Measurements from ENCODE around the gene SLC25A33.
"Not testable (repeated sequence)": the region's sequence is repeated elsewhere in the genome, so short reads cannot be mapped to it uniquely, and the experiment has no call there.

SLC25A33 gene, protein sequence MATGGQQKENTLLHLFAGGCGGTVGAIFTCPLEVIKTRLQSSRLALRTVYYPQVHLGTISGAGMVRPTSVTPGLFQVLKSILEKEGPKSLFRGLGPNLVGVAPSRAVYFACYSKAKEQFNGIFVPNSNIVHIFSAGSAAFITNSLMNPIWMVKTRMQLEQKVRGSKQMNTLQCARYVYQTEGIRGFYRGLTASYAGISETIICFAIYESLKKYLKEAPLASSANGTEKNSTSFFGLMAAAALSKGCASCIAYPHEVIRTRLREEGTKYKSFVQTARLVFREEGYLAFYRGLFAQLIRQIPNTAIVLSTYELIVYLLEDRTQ

DNA sequence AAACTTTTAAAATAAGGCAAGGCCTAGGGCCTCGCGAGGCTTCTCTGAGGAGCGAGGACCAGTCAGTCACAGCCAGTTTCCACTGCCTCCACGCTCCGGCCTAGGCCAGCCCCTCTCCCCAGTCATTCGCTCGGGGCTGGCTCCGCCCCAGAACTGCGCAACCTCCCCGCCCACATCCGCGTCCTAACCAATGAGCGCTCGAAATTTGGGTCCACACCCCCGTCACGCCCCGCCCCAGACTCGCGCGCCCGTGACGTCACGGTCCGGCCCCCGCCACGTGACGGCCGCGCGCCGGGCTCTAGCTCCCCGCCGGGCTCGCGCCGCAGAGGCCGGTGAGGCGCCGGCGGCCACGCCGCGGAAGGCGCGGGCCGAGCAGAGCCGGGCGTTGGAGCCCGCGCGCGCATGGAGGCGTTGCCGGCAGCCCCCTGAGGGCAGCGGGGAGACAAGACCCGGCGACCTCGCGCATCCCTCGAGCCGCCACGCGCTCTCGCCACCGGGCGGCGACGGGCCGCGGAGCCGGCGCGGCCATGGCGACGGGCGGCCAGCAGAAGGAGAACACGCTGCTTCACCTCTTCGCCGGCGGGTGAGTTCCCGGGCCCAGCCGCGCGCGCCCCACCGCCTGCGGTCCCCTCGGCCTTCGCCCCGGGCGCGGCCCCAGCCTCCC lies at the start of gene SLC25A33:
Gene SLC25A33, plus strand, starts transcription at position 301 of the 664 bp plus-strand sequence. Its CDS starts 227 bp downstream, at position 528.
- DNase-seq, result peak; percentile 90

DNA sequence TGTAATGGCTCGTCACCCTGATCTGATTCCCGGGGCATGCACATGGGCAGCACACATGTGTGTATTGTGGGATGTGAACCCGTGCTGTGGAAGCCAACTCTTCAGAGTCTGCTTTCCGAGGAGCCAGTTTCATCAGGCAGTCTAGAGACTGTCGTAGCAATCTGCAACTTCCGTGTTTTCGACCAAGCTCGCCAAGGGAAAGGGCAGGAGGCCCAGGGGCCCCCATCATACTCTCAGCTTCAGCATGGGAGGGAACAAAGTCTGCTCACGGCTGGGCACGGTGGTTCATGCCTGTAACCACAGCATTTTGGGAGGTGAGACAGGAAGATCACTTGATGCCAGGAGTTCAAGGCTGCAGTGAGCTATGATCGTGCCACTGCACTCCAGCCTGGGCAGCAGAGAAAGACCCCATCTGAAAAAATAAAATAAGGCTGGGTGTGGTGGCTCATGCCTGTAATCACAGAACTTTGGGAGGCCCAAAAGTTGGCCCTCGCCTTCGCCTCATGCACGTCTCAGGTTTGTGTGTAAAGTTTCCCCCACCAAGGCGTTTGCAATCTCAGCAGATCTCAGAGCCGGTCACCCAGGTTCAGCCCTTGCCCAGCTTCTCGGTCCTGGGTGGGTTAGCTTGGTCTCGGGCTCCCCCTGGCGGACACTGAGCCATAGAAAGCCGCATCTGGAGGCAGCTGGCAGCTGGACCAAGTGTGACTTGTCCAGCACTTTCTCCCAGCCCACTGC lies 48.5 kb upstream of the SLC25A33 start:
- DNase-seq, result peak; percentile 33

DNA sequence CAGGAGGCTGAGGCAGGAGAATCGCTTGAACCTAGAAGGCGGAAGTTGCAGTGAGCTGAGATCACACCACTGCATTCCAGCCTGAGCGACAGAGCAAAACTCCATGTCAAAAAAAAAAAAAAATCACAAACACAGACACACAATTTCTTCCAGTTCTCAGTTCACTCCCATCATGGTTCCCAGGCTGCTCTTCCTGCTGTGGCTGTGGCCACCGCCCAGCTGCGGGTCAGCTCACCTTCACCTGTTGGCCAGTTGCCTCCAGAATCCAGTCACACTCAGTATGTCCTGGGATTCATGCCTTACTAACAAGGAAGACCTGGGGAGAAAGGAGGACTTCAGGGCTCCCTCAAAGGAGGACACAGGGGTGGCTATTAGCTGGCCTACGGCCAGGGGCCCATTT lies 45.9 kb upstream of the SLC25A33 start:
- DNase-seq, result no peak

DNA sequence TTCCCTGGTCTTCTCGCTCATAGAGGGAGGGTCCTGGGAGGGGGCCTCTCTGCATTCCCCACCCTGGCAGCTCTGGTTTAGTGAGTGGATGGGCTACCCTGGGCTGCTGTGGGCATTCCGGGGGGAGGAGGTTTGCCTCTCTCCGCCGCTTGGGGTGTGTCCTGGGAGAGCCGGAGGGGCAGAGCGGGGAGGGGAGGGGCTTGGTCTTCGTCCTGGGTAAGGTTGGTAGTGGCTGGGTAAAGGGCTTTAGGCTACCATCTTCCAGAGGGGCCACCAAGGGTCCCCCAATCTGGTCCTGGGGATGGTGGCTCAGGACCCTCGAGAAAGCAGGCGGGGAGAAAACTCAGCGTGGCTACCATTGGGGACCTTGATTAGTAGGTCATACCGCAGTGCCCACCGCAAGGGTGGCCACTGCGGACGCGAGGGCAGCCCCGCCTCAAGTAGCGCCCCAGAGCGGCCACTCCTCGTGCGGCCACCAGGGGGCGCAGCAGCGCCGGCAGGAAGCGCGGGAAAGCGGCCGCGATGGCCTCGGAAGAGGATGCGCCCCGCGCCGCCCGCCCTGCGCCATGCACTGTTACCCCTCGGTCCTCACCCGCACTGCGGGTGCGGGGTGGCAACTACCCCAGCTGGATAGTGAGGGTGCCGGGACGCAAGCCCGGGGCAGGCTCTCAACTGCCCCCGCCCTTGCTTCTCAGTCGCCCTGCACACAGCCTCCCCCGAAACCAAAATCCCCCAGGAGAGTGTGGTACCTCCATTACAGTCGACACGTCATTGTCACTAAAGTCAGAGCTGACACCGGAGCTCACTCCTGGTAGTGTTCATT lies 44.1 kb upstream of the SLC25A33 start:
- DNase-seq, result peak; percentile 21

DNA sequence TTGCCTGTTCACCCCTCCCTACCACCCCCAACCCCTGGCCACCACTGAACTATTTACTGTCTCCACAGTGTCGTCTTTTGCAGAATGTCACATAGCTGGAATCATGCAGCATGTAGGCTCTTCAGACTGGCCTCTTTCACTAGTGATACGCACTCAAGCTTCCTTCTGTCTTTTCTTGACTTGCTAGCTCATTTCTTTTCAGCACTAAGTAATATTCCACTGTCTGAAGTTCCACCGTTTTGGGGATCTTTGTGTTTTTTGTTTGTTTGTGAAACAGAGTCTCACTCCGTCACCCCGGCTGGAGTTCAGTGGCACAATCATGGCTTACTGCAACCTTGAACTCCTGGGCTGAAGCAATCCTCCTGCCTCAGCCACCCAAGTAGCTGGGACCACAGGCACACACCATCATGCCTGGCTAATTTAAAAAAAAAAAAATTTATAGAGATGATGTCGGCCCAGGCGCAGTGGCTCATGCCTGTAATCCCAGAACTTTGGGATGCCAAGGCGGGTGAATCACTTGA lies 43.4 kb upstream of the SLC25A33 start:
- DNase-seq, result no peak

DNA sequence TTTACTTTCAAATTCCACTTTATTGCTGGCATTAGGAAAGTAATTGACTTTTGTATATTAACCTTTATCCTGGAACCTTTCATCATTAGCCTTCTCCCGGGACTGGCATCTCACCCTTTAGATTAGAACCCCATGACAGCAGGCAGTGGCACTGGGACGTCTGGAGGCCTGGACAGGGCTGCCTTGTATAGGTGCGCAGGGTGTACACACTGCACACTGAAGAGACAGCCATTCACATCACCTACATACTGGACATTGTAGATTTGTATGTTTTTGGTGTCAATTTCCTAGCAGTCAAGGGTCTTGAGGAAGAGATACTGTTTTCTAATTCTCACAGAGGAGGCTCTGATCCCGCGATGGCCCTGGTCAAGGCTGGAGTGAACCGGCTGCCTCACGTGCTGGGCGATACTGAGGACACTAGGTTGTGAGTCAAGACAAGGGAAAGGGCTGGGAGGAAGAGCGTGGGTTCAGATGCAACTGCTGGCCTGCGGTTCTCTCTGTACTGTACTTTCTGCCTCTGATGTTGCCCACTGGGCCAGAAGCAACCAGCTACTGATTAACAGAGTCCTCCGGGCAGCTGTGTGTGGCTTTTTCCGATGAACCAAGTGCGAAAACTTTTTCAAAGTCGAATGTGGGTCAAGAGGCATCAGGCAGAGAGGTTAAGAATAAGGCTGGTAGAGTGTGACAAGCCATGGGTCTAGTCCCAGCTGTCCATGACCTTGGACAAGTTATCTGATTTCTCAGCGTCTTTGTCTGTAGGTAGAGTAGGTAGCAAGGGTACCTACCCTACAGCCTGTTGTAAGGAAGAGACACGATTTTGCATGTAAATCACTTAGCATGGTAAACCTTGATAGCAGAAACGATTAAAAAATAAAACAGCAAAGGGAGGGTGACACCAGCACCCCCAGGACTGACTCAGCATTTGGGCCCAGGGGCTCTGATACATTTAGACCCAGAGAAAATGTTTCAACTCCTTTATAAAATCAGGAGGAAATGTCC lies 38.2 kb upstream of the SLC25A33 start:
- no peak for DNase-seq

DNA sequence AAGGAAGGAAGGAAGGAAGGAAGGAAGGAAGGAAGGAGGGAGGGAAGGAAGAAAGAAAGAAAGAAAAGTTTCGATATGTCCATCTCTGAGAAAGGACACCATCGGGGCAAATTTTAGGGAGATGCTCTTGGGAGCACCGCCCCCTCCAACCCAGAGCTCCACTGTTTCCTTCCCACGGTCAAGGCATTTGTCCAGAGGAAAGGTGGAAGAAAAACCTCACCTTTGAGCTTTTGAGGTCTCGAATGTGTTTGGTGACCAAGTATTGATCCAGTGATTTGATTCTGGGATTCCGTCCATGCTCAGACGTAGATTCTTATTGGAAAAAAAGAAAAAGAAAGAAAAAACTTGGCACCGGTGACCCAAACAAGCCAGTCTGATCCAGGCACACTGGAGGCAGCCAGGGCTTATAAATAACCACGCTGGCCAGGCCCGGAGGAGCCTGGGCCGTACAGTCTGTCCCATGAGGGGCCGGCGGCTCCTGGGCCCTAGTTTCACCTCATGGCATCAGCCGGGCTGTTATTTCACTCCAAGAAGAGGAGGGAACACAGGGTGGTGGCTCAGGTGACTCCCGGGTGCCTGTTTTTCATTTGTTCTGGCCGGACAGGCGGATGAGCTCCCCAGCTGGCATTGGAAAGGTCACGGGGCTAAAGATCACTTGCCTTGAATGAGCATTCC lies 36.1 kb upstream of the SLC25A33 start:
- no peak for DNase-seq

DNA sequence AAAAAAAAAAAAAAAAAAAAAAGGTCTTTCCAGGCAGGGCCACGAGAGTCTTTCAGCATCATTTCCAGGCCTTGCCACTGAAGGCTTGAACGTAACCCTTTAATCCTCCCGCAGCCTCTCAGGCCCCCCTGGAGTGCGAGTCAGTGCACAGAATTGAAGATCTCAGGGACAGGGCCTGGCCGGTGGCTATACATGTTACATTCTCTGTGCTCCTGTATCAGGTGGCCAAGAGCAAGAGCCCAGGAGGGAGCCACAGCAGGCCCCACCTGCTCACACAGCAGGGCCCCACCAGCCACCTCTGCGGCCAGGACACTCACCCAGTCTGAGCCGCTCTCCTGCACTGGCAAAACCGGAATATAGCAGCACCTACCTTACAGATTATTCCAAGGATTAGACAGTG lies 34.1 kb upstream of the SLC25A33 start:
- DNase-seq, result no peak

DNA sequence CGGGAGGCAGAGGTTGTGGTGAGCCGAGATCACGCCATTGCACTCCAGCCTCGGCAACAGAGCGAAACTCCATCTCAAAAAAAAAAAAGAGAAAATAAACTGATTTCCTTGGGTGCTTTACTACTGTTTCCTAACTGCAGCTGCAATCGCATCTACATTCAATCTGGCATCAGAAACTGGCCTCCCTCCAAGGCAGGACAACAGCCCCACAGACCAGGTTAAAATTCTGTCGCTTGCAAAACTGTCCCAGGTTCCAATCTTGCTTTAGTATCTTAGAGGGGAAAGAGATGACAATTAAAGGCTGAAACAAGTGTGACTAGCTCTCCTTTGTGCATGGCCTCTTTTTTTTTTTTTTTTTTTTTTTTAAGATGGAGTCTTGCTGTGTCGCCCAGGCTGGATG lies 32.4 kb upstream of the SLC25A33 start:
- no peak for DNase-seq

DNA sequence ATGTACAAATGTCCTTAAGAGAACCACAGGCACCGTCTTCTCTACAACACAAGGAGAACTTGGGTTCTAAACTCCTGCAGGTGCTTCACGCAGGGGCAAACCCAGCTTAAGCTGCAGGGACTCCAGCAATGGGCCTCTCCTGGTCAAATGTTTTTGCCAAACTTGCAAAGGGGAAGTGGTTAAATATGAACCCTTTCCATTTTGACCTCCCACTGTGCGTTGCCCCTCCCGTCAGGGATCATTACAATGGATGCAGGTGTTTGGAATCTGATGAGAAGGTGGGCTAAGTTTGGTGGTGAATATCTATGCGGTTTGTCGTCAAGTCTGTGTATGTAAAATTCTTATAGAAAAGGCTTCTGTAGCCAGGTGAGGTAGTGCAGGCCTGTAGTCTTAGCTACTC lies 29.1 kb upstream of the SLC25A33 start:
- no peak for DNase-seq

DNA sequence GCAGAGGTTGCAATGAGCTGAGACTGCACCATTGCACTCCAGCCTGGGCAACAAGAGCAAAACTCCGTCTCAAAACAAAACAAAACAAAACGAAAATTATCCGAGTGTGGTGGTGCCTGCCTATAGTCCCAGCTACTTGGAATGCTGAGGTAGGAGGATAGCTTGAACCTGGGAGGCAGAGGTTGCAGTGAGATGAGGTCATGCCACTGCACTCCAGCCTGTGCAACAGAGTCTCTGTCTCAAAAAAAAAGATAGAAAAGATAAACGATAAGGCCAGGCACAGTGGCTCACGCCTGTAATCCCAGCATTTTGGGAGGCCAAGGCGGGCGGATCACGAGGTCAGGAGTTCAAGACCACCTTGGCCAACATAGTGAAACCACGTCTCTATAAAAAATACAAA lies 23.7 kb upstream of the SLC25A33 start:
- not testable (repeated sequence) for DNase-seq

DNA sequence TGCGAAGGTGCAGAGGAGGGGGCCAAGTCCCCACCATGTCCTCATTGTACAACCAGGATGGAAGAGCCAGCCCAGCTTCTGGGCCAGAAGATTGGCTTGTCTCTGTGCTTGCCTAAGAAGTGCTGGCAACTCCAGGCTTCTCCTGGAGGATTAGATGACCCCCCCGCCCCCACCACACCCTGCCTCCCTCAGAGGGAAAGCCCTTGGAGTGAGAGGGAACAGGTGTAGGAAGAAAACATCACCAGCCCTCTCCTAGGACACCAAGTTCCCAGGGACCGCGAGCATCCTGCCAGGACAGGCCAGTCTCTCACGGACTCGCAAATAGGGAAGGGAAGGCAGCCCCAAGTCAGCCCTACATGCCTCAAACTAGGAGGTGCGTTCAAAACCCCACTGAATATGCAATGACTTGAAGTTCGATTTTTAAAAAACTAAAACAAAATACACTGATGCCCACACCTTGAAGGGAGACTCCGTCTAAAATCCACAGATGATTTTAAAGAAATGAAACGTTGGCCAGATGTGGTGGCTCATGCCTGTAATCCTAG lies 20.7 kb upstream of the SLC25A33 start:
- no peak for DNase-seq

DNA sequence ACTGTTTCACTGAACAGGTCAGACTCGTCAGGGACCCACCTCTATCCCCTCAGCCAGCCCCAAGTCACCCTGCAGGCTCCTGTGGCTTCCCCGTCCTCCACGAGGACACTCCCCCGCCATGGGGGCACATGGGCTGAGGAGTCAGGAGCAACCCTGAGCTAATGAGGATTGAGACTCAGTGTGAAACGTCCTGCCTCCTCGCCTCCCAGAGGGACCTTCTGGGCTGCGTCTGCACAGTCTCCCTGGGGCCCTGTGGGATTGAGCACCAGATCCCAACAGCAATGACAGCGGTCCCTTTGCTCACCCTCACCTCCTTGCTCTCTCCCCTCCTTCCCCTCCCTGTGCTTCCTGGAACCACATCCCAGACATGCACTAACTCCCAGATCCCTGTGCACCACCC lies 18.9 kb upstream of the SLC25A33 start:
- no peak for DNase-seq

DNA sequence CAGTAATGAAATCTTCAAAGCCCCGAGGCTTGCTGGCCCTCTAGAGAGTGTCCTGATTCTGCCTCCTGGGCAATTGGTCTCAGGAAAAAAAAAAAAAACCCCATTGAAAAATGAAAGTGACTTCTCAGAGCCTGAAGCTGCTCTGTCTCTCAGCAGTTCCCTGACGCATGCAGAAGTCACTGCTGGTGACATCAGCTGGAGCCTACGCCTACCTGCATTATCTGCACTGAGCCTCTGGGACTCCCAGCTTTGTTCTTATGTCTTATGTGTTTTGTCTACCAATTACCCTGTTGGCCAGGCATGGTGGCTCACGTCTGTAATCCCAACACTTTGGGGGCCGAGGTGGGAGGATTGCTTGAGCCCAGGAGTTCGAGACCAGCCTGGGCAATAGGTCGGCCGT lies 10.1 kb upstream of the SLC25A33 start:
- no peak for DNase-seq

DNA sequence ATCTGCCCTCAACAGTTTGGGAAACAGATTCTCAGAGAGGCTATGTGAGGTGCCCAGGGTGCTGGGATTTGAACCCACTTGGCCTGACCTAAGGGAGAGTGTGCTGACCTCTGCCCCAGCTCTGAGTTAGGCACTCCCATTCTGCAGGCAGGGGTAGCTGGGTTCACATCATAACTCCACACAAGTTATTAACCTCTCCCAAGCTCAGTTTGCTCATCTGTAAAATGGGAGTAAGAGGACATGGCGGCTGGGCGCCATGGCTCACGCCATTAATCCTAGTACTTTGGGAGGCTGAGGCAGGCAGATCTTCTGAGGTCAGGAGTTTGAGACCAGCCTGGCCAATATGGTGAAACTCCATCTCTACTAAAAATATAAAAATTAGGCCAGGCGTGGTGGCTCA lies 8.9 kb upstream of the SLC25A33 start:
- DNase-seq, result no peak

DNA sequence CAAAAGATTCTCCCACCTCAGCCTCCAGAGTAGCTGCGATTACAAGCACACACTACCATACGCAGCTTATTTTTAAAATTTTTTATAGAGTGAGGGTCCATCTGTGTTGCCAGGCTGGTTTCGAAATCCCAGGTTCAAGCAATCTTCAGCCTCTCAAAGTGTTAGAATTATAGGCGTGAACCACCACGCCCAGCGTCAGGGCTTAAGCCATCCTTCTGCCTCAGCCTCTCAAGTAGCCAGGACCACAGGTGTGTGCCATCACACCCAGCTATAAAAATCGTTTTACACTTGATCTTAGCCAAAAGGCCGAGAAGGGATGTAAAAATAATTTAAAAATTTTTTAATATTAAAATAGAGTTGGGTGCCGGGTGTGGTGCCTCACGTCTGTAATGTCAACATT lies 4.3 kb upstream of the SLC25A33 start:
- no peak for DNase-seq

DNA sequence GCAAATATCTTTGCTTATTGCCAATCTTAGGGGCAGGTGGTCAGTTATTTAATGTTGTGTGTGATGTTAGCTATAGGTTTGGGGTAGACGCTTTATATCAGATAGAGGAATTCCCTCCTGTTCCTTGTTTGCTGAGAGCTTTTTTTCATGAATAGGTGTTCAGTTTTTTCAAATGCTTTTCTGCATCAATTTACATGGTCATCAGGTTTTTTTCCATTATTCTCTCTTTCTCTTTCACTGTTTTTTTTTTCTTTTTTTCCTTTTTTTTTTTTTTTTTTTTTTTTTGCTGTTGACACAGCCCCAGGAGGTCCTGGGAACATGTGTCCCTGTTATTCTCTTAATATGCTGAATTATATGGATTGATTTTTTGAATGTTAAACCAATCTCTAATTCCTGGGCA lies 3.0 kb upstream of the SLC25A33 start:
- no peak for DNase-seq

DNA sequence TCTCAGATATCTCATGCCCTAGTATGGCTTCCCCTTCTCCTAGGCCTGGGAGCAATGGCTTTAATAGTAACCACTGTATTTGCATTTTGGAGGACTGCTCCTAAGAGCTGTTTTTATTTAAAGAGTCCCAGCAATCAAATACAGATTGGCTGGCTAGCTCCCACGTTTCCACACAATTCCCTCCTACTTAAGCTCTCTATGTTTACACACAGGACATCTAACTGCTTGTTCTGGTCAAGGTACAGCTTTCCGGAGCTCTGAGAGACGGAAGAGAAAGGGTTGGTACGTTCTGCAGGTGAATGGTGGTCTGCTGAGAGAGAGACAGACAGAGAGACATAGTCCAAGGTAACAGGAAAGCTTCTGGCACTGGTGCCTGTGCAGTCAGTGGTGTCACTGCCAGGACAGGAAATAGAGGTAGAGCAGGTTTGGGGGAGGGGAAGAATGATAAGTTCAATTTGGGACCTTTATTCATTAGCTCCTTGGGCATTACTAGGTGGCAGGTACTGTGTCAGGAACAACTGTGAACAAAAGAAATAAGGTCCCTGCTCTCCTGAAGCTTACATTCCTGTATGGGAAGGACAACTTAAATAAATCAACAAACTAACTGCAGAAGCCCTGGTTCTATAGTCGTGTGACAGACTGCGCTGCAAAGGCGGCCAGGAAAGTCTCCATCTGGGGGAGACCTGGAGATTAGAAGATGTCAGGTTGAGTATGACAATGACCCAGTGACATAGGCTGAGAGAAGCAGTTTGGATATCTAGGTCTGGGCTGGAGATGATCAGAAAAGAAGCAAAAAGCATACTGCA lies 1.2 kb upstream of the SLC25A33 start:
- no peak for DNase-seq

DNA sequence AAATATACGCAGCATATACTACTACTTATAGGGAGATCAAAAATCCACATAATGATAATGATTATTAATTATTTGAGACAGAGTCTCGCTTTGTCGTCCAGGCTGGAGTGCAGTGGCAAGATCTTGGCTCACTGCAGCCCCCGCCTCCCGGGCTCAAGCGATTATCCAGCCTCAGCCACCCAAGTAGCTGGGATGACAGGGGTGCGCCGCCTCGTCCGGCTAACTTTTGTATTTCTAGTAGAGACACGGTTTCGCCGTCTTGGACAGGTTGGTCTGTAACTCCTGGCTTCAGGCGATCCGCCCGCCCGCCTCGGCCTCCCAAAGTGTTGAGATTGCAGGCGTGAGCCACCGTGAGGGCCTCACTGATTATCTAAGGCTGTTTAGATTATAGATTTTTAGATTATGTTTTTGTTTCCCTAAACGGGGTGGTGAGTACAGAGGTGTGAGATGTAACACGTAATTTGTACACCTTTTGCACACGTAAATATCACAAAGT lies 548 bp upstream of the SLC25A33 start:
- no peak for DNase-seq

Data from kidney glomerular epithelial cell (primary cell).